Activated naive CD4-positive, alpha-beta T cell treated with anti-CD3 and anti-CD28 coated beads for 36 hours (primary cell): ENCODE data around the gene ZRANB3. TPM values are rescaled to one million over a fixed set of nuclear protein-coding genes. Genes with fewer than 3 reads are reported as not detected.
"Not testable (repeated sequence)": the region's sequence is repeated elsewhere in the genome, so short reads cannot be mapped to it uniquely, and the experiment has no call there.

Experiments
- CTCF ChIA-PET: fragments of 350-600 bp; sonication (Branson Sonifier 250); formaldehyde crosslinking; loops from one replicate; lab custom pipeline; 2021; ENCODE audit warnings: antibody characterized with exemption; lab: Charles Lee
- DNase-seq: peaks from one replicate; pipeline ENCODE4 v3.0.0-alpha.2; 2020
- H3K27ac Mint-ChIP-seq: one replicate; pipeline ENCODE4 v1.8.0; 2021; ENCODE audit warnings: mild to moderate bottlenecking, mixed read lengths
- H3K27me3 Mint-ChIP-seq: one replicate; pipeline ENCODE4 v1.8.0; 2021; ENCODE audit warnings: low read depth, mixed read lengths
- H3K36me3 Mint-ChIP-seq: one replicate; pipeline ENCODE4 v1.8.0; 2021; ENCODE audit warnings: low read depth, mixed read lengths
- H3K4me1 Mint-ChIP-seq: one replicate; pipeline ENCODE4 v1.8.0; 2021; ENCODE audit warnings: low read depth, mixed read lengths
- H3K4me3 Mint-ChIP-seq: one replicate; pipeline ENCODE4 v1.8.0; 2021; ENCODE audit warnings: mild to moderate bottlenecking, moderate library complexity, mixed read lengths
- H3K9me3 Mint-ChIP-seq: one replicate; pipeline ENCODE4 v1.8.0; 2021; ENCODE audit warnings: mixed read lengths
- intact Hi-C: fragments of 100-400 bp; cut with micrococcal nuclease; formaldehyde crosslinking; loops from one replicate; pipeline ENCODE4 v1.15.1; 2023
- total RNA-seq, 2 experiments: library from RNA; stranded (reverse); gene quantifications; one replicate each; pipeline ENCODE4 v1.2.3, GENCODE V29; 2021

The ZRANB3 gene
- total RNA-seq, 2 experiments from 2014 or later = 18.5 to 18.9 TPM

- intact Hi-C loops = no loop called here
- no peak overlapping the region for H3K4me3 Mint-ChIP-seq
- no peak overlapping the region for H3K27ac Mint-ChIP-seq
- CTCF ChIA-PET = no interaction called here
- no peaks in the 10 kb centered on the region for H3K27me3 Mint-ChIP-seq
- no peak for DNase-seq
- no peaks in the 10 kb centered on the region for H3K36me3 Mint-ChIP-seq
- no peaks in the 10 kb centered on the region for H3K4me1 Mint-ChIP-seq
- H3K9me3 Mint-ChIP-seq = no peaks in the 10 kb centered on the region
These were observed 213.6 kb downstream of the ZRANB3 start for GRCh38 chr2:135317375-135317774.

DNA sequence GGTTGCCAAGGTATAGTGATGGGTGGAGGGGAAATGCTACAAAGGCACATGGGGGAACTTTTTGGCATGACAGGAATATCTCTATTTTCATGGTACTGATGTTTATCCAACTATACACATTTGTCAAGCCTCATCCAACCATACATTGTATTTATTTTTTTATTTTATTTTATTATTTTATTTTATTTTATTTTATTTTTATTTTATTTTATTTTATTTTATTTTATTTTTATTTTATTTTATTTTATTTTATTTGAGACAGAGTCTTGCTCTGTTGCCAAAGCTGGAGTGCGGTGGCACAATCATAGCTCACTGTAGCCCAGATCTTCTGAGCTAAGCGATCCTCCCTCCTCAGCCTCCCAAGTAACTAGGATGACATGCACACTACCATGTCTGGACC is 219.1 kb downstream of the ZRANB3 start:
- peaks cover 3% of the 10 kb centered on the region for H3K36me3 Mint-ChIP-seq
- no peaks in the 10 kb centered on the region for H3K27me3 Mint-ChIP-seq
- no peak overlapping the region for H3K27ac Mint-ChIP-seq
- CTCF ChIA-PET = no interaction called here
- no peak overlapping the region for H3K4me3 Mint-ChIP-seq
- no peak for DNase-seq
- peaks cover 3% of the 10 kb centered on the region for H3K9me3 Mint-ChIP-seq
- no peaks in the 10 kb centered on the region for H3K4me1 Mint-ChIP-seq
- intact Hi-C loops = no loop called here

DNA sequence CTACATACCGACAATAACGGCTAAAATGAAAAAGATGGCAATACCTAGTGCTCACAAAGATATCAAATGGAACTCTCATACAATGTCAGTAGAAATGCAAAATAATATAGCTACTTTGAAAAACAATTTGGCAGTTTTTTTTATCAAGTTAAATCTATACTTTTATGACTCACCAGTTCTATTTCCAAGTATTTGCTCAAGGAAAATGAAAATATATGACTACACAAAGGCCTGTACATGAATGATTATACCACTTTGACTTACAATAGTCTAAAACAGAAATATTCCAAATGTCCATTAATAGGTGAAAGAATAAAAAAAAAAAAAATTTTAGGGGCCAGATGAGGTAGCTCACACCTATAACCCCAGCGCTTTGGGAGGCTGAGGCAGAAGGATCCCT is 219.8 kb downstream of the ZRANB3 start:
- H3K4me3 Mint-ChIP-seq = no peak overlapping the region
- intact Hi-C loops = no loop called here
- H3K27me3 Mint-ChIP-seq = no peaks in the 10 kb centered on the region
- no peaks in the 10 kb centered on the region for H3K4me1 Mint-ChIP-seq
- CTCF ChIA-PET = no interaction called here
- H3K9me3 Mint-ChIP-seq = peaks cover 3% of the 10 kb centered on the region
- H3K27ac Mint-ChIP-seq = no peak overlapping the region
- peaks cover 3% of the 10 kb centered on the region for H3K36me3 Mint-ChIP-seq
- no peak for DNase-seq

GRCh38 chr2:135304694-135305093 is 226.3 kb downstream of the ZRANB3 start:
- H3K36me3 Mint-ChIP-seq = peaks cover 7% of the 10 kb centered on the region
- no peaks in the 10 kb centered on the region for H3K27me3 Mint-ChIP-seq
- no peak overlapping the region for H3K4me3 Mint-ChIP-seq
- H3K27ac Mint-ChIP-seq = no peak overlapping the region
- H3K4me1 Mint-ChIP-seq = no peaks in the 10 kb centered on the region
- CTCF ChIA-PET = no interaction called here
- intact Hi-C loops = no loop called here
- H3K9me3 Mint-ChIP-seq = peaks cover 11% of the 10 kb centered on the region
- DNase-seq = no peak

DNA sequence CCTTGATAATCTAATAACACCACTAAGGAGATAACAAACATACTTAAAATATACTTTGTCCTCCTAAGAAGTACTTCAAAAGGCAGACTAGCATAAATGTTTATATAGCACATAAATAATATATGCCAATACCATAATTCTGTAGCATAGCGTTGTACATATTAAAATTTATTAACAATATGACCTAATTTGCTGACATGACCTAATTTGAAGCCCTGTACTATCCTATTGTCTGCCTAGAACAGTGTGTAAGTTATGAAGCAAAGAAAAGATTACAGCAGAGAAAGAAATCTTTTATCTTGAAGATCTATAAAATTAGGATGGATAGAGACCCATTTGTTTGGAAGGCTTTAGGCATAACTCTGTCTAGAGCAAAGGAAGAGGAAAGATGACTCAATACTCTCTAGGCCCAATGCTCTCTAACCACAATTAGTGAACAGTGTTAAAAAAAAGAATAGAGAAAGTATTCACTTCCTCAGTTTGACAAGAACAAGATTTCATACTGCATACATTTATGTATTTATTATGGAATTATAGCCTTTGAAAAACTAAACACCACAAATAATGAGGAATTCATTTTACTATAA is 231.3 kb downstream of the ZRANB3 start:
- Mint-ChIP-seq H3K4me1 (no peaks in the 10 kb centered on the region), H3K36me3 (peaks cover 18% of the 10 kb centered on the region), H3K27me3 (no peaks in the 10 kb centered on the region), H3K4me3 (no peak overlapping the region), H3K9me3 (peaks cover 23% of the 10 kb centered on the region), H3K27ac (no peak overlapping the region)
- no peak for DNase-seq
- intact Hi-C loops = no loop called here
- CTCF ChIA-PET = no interaction called here

DNA sequence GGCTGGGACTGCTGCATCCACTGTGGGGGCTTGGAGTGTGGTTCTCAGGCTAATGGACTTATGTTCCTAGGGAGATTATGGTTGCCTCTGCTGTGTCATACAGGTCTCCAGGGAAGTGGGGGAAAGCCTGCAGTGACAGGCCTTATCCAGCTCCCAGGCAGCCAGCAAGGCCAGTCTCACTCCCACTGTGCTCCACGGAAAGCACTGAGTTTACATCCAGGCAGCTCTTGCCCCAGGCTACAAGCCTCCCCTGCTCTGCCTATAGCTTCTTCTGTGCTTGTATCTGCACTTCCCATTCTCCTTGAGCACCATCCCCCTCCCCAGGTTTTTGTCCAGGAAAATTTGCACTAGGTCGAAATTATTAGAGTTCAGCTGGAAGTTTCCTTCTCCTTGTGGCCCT is 231.9 kb downstream of the ZRANB3 start:
- Mint-ChIP-seq H3K4me1 (no peaks in the 10 kb centered on the region), H3K27ac (no peak overlapping the region), H3K27me3 (no peaks in the 10 kb centered on the region), H3K9me3 (peaks cover 28% of the 10 kb centered on the region), H3K4me3 (no peak overlapping the region), H3K36me3 (peaks cover 18% of the 10 kb centered on the region)
- CTCF ChIA-PET = no interaction called here
- no peak for DNase-seq
- intact Hi-C loops = no loop called here

- H3K4me3 Mint-ChIP-seq, H3K36me3 Mint-ChIP-seq, DNase-seq, intact Hi-C loops, H3K27me3 Mint-ChIP-seq, H3K27ac Mint-ChIP-seq, H3K4me1 Mint-ChIP-seq: not testable (repeated sequence)
- CTCF ChIA-PET = interaction anchor here (0.6 kb wide), 1 partner anchor 695 kb away, joined by 4 read pairs; no protein-coding TSS in a partner anchor
- H3K9me3 Mint-ChIP-seq = peaks cover 30% of the 10 kb centered on the region
These were observed 243.9 kb downstream of the ZRANB3 start for GRCh38 chr2:135287121-135287520.

DNA sequence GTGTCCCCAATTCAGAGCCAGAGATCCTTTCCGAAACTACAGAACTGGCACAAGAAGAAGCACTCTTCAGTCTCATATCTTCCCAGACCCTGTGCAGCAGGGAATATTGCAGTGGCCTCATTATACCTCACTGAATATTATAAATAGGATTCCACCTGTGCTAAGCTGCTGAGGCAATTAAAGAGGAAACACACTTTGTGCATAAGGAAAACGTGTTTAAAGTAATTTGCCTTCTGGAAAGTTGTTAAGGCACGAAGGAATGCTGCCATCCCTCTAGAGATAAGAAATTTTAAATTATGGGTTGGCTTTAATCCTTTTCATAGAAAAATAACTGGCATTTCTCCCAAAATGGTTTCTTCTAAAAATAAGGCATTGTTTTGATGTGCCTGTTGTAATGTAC is 245.6 kb downstream of the ZRANB3 start:
- Mint-ChIP-seq H3K4me1 (no peaks in the 10 kb centered on the region), H3K27ac (no peak overlapping the region), H3K36me3 (peaks cover 3% of the 10 kb centered on the region), H3K4me3 (no peak overlapping the region), H3K9me3 (peaks cover 27% of the 10 kb centered on the region), H3K27me3 (no peaks in the 10 kb centered on the region)
- intact Hi-C loops = no loop called here
- DNase-seq = no peak
- CTCF ChIA-PET = no interaction called here

DNA sequence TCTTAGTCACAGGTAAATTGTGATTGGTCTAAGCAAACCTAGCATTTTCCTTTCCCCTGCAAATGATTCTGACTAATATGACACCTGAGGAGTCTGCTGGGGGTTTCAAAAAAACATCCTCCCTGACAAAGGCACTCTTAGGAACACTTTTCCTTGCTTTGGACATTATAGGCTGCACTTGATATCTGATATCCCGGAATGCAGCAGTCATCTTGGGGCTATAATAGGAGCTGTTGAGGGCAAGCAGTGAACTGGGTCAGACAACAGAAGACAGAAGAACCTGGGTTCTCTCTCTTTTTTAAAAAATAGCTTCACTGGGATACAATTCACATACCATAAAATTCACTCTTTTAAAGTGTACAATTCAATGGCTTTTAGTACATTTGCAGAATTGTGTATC is 249.6 kb downstream of the ZRANB3 start:
- CTCF ChIA-PET = no interaction called here
- Mint-ChIP-seq H3K9me3 (peaks cover 2% of the 10 kb centered on the region), H3K27ac (no peak overlapping the region), H3K4me1 (no peaks in the 10 kb centered on the region), H3K27me3 (no peaks in the 10 kb centered on the region), H3K36me3 (no peaks in the 10 kb centered on the region), H3K4me3 (no peak overlapping the region)
- no peak for DNase-seq
- intact Hi-C loops = no loop called here

DNA sequence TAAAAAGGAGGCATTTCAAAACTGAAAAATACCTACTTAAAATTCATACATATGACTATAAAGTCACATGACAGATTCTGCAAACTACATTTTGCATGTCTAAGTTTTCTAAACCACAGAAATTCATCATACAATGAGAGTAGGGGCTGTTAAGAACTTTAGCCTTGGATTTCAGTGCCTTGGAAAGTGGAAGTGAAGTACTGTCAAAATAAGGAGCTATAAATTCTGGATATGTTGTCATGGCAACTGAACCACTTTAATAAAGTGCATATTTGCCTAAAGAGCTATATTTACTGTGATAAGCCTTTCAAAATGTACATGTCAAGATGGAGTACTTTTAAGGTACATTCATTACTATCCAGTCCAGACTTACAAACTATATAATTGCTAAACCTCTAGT is 251.8 kb downstream of the ZRANB3 start:
- peaks cover 6% of the 10 kb centered on the region for H3K9me3 Mint-ChIP-seq
- no peak for DNase-seq
- no peak overlapping the region for H3K27ac Mint-ChIP-seq
- CTCF ChIA-PET = interaction anchor here (0.8 kb wide), 1 partner anchor 194 kb away, joined by 3 read pairs; no protein-coding TSS in a partner anchor
- H3K4me3 Mint-ChIP-seq = no peak overlapping the region
- H3K4me1 Mint-ChIP-seq = no peaks in the 10 kb centered on the region
- no peaks in the 10 kb centered on the region for H3K27me3 Mint-ChIP-seq
- intact Hi-C loops = no loop called here
- no peaks in the 10 kb centered on the region for H3K36me3 Mint-ChIP-seq

DNA sequence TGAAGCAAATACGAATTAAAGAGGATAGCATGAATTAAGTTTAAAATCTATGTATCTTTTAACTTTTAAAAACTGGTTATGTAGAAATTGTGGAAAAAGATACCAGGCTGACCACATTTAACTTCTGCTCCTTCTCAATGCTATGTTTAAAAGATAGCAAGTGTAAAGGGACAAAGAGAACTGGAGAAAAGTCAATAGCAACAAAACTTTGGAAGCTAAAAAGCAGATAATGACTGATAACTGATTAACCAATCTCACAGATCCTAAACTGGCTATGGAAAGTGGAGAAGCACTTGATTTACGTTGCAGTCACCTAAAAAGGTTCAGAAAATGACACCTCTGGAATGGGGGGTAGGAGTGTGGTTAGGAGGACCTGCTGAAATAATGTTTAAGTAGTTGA is 254.5 kb downstream of the ZRANB3 start:
- peaks cover 6% of the 10 kb centered on the region for H3K9me3 Mint-ChIP-seq
- H3K4me3 Mint-ChIP-seq = no peak overlapping the region
- no peaks in the 10 kb centered on the region for H3K4me1 Mint-ChIP-seq
- CTCF ChIA-PET = no interaction called here
- H3K27me3 Mint-ChIP-seq = no peaks in the 10 kb centered on the region
- intact Hi-C loops = no loop called here
- peaks cover 1% of the 10 kb centered on the region for H3K36me3 Mint-ChIP-seq
- H3K27ac Mint-ChIP-seq = no peak overlapping the region
- no peak for DNase-seq

DNA sequence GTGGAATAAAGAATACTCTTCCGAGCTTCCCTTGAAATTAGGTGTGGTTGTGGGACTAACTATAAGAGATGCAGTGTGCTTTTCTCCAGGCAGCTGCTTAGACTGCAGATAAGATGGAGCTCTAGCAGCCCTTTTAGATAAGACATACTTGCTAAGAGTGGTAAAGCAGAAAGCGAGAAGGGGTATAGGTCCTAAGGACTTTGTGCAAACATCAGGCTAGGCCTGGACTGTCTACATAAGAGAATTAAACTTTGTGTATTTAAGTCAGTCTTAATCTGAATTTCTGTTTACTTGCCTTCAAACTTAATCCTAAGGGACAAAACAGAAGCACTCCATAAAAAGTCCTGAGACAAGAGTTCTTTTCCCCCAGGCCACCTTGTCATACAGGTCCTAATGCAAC is 260.0 kb downstream of the ZRANB3 start:
- intact Hi-C loops = no loop called here
- H3K9me3 Mint-ChIP-seq = peaks cover 4% of the 10 kb centered on the region
- no peak for DNase-seq
- H3K27me3 Mint-ChIP-seq = no peaks in the 10 kb centered on the region
- peaks cover 1% of the 10 kb centered on the region for H3K36me3 Mint-ChIP-seq
- no peak overlapping the region for H3K4me3 Mint-ChIP-seq
- H3K4me1 Mint-ChIP-seq = no peaks in the 10 kb centered on the region
- CTCF ChIA-PET = no interaction called here
- no peak overlapping the region for H3K27ac Mint-ChIP-seq

GRCh38 chr2:135265960-135266490 is 265.0 kb downstream of the ZRANB3 start:
- Mint-ChIP-seq H3K4me1 (no peaks in the 10 kb centered on the region), H3K9me3 (no peaks in the 10 kb centered on the region), H3K27me3 (no peaks in the 10 kb centered on the region), H3K36me3 (no peaks in the 10 kb centered on the region), H3K27ac (no peak overlapping the region), H3K4me3 (no peak overlapping the region)
- intact Hi-C loops = no loop called here
- no peak for DNase-seq
- CTCF ChIA-PET = no interaction called here
